ENCODE data around the gene LRMDA. TPM values are rescaled to one million over a fixed set of nuclear protein-coding genes. Genes with fewer than 3 reads are reported as not detected.

LRMDA gene
- total RNA-seq, 3 donors from 2014 or later: 8.3 to 17.1 (median 11.1) TPM

DNA sequence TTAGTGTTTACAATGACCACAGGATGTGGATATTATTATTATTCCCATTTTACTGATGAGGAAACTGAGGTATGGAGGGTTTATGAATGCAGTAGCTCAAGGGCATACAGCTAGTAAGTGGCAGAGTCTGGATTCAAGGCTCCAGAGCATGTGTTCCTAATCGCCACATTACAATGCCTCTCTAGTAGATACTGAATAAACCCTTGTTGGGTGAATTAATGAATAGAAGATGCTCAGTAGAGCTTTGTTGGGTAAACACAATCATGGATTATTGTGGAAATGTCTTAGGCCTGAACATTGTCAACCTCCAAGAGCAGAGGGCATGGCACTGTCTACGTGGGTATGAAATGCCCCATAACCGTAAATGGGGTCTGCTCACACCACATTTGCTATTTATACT lies 545.3 kb downstream of the LRMDA start:
- Histone ChIP-seq H3K9me3 (no peaks in the 10 kb centered on the region), H3K4me1 (no peaks in the 10 kb centered on the region), H3K27me3 (no peaks in the 10 kb centered on the region), H3K4me3 (no peak overlapping the region), H3K36me3 (no peaks in the 10 kb centered on the region), H3K27ac (no peak overlapping the region)
- no peak for TF ChIP-seq POLR2AphosphoS5 (IDR thresholded peaks at IDR 0.05)
- TF ChIP-seq POLR2A (IDR thresholded peaks at IDR 0.05): no peak
- TF ChIP-seq CTCF (IDR thresholded peaks at IDR 0.05): no peak
- no peak for DNase-seq (ENCODE audit: low spot score in 2 of 2)
- intact Hi-C loops (cut with DNase I; ENCODE audit: low total_unique reads): no loop called here

DNA sequence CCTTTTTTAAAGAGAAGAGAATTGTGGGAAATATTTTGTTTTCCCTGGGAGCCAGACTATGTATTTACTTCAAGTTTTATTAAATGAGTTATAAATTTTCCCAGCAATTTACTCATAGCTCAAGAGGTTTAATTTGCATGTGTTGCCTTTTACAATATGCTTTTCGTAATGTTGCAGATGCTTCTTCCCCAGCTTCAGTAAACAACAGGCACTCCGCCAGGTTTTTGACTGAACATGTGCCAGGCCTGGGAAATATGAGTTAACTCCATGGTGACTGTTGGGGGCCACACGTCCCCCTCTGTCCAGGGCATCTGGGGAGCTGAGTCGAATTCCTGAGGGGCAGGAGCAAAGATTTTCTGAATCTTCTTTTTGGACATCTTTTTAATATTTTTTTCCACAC lies 545.7 kb downstream of the LRMDA start:
- intact Hi-C loops (cut with DNase I; ENCODE audit: low total_unique reads): no loop called here
- TF ChIP-seq POLR2AphosphoS5 (IDR thresholded peaks at IDR 0.05) (no peak), CTCF (IDR thresholded peaks at IDR 0.05) (no peak), POLR2A (IDR thresholded peaks at IDR 0.05) (no peak)

GRCh38 chr10:75978213-75978612 lies 546.8 kb downstream of the LRMDA start:
- no peak for DNase-seq (ENCODE audit: low spot score in 2 of 2)
- Histone ChIP-seq H3K4me3 (no peak overlapping the region), H3K36me3 (no peaks in the 10 kb centered on the region), H3K4me1 (no peaks in the 10 kb centered on the region), H3K27ac (no peak overlapping the region), H3K27me3 (no peaks in the 10 kb centered on the region), H3K9me3 (no peaks in the 10 kb centered on the region)
- intact Hi-C loops (cut with DNase I; ENCODE audit: low total_unique reads): no loop called here
- TF ChIP-seq CTCF (IDR thresholded peaks at IDR 0.05) (no peak), POLR2A (IDR thresholded peaks at IDR 0.05) (no peak), POLR2AphosphoS5 (IDR thresholded peaks at IDR 0.05) (no peak)

More for the DNA sequence above, 545.7 kb downstream of the LRMDA start:
- Histone ChIP-seq H3K9me3 (no peaks in the 10 kb centered on the region), H3K27ac (no peak overlapping the region), H3K4me1 (no peaks in the 10 kb centered on the region), H3K27me3 (no peaks in the 10 kb centered on the region), H3K4me3 (no peak overlapping the region), H3K36me3 (no peaks in the 10 kb centered on the region)
- no peak for DNase-seq (ENCODE audit: low spot score in 2 of 2)

DNA sequence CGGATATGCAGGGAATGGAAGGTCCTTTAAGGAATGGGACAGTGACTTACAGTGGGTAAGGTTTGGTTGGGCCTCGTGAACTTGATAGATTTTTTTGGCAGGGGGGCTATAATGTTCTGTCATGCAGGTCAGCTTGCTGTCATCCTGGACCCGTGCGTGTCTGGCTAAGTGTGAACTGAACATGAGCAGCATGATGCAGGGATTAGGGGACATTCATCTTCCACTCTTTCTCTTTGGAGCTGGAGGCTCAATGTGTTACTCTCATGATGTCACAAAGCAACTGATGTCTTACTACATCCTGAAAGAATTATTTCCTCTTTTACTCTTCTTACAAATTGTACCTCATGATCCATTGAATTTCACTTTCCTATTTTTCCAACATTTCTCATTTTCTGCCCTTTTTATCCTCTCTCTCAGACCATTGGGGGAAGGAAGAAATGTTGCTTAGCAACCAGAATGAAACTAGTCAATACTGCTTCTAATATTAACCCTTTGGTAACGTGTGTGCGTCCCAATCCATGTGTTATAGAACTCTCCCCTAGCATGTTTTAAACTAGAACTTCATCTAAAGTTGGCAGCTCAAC lies 549.1 kb downstream of the LRMDA start:
- no peak overlapping the region for H3K27ac ChIP-seq
- intact Hi-C loops (cut with DNase I; ENCODE audit: low total_unique reads): no loop called here
- no peak for TF ChIP-seq POLR2AphosphoS5 (IDR thresholded peaks at IDR 0.05)
- no peak for TF ChIP-seq CTCF (IDR thresholded peaks at IDR 0.05)
- TF ChIP-seq POLR2A (IDR thresholded peaks at IDR 0.05): no peak
- no peaks in the 10 kb centered on the region for H3K4me1 ChIP-seq
- no peak overlapping the region for H3K4me3 ChIP-seq
- DNase-seq (ENCODE audit: low spot score in 2 of 2): no peak
- H3K9me3 ChIP-seq: no peaks in the 10 kb centered on the region
- no peaks in the 10 kb centered on the region for H3K27me3 ChIP-seq
- H3K36me3 ChIP-seq: no peaks in the 10 kb centered on the region

- no peak overlapping the region for H3K27ac ChIP-seq
- H3K27me3 ChIP-seq: no peaks in the 10 kb centered on the region
- intact Hi-C loops (cut with DNase I; ENCODE audit: low total_unique reads): no loop called here
- no peaks in the 10 kb centered on the region for H3K4me1 ChIP-seq
- no peak overlapping the region for H3K4me3 ChIP-seq
- H3K9me3 ChIP-seq: no peaks in the 10 kb centered on the region
- H3K36me3 ChIP-seq: no peaks in the 10 kb centered on the region
- TF ChIP-seq POLR2A (IDR thresholded peaks at IDR 0.05) (no peak), CTCF (IDR thresholded peaks at IDR 0.05) (no peak), POLR2AphosphoS5 (IDR thresholded peaks at IDR 0.05) (peak in 1 of 3 donors; percentile 15)
- DNase-seq (ENCODE audit: low spot score in 2 of 2): peak in 1 of 2 donors; percentile 57
Measured at GRCh38 chr10:75982611-75983369, 551.4 kb downstream of the LRMDA start.
